GM21737 (cell line): ENCODE results near the gene MOSPD3.

ENCODE experiments used
- ATAC-seq: cut with Tn5 transposase; IDR thresholded peaks from one replicate; pipeline ENCODE4 v1.9.1; 2021; ENCODE audit warnings: mild to moderate bottlenecking, moderate library complexity; ENCODE audit not compliant: unreplicated experiment

The MOSPD3 gene

GRCh38 chr7:100575206-100575631 is 37.1 kb upstream of the MOSPD3 start:
- no peak for ATAC-seq

GRCh38 chr7:100575746-100576383 is 36.5 kb upstream of the MOSPD3 start:
- no peak for ATAC-seq

DNA sequence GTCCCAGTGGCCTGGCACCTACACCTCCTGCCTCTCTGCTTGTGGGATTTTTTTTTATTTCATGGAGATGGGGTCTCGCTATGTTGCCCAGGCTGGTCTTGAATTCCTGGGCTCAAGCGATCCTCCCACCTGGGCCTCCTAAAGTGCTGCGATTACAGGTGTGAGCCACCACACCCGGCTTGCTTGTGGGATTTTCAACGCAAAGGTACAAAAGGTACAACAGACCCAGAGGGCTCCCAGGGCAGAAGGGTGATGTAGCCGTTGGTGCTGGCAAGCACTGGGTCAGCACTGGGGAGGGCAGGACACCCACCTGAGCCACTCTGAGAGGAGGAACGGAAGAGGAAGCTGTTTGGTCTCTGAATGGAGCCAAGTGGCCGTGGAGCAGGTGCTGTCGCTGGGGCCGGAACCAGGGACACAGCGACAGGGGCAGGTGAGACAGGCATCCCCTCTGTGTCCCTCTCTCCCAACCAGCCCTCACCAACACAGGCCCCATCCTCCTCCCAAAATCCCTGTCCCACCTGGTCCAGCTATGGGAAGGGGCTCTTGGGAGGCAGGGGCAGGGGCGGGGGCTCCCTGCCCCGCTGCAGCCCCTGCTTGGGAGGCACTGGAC is 35.9 kb upstream of the MOSPD3 start:
- no peak for ATAC-seq

GRCh38 chr7:100577103-100577502 is 35.2 kb upstream of the MOSPD3 start:
- no peak for ATAC-seq

- no peak for ATAC-seq
Observed at GRCh38 chr7:100577507-100577906, 34.8 kb upstream of the MOSPD3 start.

DNA sequence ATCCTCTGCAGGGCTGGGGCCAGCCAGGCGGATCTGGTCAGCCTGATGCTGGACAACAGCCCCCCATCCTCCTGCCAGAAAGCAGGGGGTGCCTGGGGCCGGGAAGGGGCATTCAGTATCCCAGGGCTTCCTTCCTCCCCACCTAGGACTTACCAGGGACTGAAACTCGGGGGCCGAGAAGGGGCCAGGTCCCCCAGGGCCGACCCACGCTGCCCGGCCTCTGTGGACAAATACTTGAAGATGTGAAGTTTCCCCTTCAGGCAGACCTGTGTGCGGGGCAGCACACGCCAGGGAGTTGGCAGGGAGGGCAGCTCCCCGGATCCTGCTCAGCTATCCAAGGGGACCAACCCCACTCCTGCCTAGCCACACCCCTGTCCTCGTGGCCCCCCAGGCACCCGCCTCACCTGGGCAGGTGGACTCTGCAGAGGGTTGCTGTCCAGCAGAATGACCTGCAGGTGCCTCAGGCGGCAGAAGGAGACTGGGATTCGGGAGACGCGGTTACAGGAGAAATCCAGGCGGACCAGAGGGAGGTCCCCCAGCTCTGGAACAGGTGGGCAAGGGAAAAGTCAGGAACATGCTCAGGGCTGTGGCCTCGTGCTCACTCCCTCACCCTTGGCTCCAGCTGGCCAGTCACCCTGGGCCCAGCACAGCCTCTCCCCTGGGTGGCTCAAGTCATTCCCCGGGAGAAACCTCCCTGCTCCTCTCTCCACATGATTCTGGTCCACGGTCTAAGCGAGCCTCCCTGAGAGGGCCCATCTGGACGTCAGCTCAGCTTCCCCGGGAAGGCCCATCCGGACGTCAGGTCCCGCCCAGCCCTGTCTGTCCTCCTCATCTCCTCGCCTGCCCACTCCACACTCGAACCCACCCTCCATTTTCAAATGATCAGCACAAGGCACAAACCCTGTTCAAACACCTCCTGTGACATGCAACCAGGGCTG is 33.8 kb upstream of the MOSPD3 start:
- no peak for ATAC-seq

DNA sequence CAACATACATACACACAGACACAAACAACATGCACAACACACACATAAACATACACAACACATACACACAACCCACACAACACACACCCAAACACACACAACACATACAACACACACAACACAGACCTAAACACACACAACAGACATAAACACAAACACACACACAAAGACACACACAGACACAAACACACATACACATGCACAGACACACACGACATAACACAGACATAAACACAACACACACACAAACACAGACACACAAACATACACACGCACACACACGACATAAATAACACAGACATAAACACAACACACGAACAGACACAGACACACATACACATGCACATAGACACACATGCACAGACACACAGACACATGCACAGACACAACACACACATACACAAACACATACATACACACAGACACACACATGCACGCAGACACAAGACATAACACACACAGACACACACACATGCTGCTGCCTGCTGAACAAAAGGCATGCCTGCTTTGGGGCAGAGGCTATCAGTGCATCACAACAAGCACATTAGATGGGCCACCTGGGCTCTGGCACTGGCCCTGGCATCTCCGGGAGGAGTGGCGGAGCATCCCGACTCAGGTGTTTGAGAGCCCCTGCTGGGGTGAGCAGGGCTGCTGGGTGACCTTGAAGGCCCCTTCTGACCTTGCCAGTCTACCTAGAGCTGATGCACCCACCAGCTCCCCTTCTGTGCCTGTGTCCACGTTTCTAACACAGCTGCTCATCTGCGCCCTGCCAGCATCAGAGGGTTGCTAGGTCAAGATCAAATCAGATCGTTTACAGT is 31.7 kb upstream of the MOSPD3 start:
- ATAC-seq: no peak

DNA sequence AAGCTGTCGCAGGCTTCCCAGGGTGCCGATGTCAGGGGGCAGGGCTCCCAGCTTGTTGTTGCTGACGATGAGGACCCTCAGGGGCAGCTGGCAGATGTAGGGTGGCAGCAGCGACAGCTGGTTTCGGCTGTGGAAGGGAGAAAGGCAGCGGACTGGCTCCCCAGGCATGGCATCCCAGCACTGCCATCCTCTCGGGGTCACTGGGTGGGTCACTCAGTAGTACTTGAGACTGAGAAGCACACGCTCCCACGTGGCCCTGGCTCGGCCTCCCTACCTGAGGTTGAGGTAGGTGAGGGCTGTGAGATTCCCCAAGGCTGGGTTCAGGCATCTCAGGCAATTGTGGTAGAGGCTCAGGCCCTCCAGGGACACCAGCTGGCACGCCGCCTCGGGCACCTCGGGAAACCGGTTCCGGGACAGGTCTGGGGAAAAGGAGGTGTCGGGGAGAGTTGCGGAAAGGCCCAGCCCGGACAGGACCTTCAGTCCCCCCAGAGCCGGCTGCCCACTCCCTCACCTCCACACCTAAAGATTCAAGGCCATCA is 30.2 kb upstream of the MOSPD3 start:
- ATAC-seq: no peak

DNA sequence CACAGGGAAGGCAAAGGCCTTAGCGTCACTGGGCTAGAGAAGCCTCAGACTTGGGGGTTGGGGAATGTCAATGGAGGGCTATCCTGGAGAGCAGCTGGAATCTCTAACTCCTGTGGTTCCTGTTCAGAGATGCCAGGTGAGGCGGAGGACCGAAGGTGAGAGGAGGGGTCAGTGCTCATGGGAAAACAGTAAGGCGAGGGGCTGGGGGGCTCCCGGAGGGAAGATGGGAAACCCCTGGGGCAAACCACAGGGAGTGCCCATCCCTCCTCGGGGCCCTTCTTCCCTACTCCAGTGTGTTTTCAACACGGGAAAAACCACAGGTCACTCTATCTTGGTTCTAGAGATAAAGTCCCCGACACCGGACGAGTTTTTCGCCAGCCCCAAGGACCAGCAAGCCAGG is 29.7 kb upstream of the MOSPD3 start:
- ATAC-seq: no peak

GRCh38 chr7:100583132-100584053 is 28.9 kb upstream of the MOSPD3 start:
- ATAC-seq: no peak

DNA sequence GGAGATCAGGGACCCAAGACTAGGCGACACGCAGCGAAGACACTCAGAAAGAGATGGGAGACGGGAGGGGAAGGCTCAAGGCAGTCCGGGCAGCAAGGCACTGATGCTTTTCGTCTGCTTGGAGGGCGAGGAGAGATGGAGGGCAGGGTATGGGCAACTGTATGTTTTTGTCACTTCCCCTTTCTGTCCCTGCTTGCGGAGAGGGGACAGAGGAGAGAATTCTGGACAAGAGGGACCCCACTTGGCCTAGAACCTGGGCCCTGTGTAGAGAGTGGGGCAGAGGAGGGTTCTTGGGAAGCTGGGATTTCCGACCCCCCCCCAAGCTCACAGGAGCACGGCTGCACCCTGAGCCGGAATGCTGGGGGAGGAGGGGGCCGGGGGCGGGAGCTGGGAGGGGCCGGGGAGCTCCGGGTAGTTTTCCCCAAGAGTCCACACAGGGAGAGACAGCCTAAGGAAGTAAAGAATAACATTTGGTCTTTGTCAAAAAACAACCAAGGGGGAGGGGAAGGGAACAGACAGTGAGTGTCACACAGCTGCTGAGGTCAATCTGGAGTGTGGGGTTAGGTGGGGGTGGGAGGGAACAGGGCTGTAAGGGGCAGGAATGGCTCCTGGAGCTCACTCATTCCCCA is 28.2 kb upstream of the MOSPD3 start:
- ATAC-seq: no peak

DNA sequence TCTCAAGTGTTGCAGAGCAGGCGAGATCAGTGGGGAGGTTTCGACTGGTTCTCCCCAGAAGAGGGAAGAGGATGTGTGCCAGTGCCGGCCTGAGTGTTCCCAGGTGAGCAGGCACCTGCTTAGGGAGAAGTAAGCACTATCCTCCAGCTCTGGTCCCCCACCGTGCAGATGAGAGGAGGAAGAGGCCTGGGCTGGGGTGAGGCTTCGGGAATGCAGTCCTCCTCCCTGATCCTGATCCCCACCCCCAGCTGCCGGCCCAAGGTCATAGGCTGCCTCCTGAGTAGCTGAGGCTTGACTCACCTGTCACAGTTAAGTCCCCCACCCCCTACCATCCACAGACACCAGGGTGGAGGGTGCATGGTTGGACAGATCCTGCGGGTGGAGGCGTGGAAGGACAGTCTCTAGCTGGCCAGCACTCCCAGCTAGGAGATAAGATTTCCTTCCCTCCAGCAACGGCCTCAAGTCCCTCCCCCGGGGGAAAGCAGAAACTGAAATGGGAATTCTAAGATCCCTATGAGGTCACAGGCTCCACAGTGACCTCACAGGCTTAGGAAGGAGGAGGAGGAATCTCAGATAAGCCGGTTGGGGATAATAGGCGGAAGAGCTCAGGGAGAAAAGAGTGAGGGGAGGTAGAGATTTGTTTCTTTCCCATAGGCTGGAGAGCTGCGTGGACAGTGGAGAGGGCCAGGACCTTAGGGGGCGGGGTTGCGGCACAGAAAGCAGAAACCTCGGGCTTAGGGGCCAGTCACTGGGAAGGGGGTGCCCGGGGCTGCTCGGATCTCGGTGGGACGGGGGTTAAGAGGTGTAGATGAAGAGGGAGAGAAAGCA is 27.4 kb upstream of the MOSPD3 start:
- ATAC-seq: no peak

- peak; percentile 28 for ATAC-seq
Observed at GRCh38 chr7:100585511-100586265, 26.7 kb upstream of the MOSPD3 start, which contains the start of gene LRCH4. TSS of gene LRCH4 (minus strand) at chr7:100586129. CDS start at chr7:100586100, 29 bp downstream.

DNA sequence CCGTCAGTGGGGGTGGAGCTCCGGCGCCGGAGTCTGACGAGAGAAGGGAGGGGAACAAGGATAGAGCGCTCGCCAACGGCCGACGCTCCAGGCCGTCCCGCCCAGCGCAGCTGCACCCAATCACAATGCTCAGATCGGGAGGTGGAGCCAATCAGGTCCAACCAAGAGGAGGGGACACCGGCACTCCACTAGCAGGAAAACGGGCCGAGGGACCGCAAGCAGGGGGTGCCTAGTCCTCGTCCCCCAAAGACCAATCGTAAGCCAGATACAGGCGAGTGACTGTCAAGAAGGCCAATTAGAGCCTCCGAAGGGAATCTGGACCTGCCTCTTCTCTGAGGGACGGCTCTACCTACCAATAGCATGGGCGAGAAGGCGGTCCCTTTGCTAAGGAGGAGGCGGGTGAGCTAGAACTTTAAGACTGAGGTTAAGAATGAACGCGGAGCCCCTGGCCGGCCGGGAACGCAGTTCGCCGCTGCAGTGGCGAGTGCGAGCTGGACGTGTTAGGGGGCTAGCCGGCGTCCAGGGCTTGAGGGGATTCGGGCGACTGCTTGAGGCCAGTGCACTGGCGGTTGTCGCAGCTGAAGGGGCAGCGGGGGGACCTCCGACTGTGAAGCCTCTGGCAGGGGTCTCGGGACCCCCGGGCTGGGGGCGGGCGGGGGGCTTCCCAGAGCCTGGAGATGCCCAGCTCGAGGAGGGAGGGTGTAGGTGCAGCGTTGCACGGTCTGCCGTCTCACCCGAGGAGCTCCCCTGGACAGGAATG is 25.9 kb upstream of the MOSPD3 start, which contains the start of gene FBXO24:
Gene FBXO24, plus strand, starts transcription at position 63 of the 760 bp plus-strand sequence. Its CDS starts 298 bp downstream, at position 361.
- ATAC-seq: peak; percentile 77

DNA sequence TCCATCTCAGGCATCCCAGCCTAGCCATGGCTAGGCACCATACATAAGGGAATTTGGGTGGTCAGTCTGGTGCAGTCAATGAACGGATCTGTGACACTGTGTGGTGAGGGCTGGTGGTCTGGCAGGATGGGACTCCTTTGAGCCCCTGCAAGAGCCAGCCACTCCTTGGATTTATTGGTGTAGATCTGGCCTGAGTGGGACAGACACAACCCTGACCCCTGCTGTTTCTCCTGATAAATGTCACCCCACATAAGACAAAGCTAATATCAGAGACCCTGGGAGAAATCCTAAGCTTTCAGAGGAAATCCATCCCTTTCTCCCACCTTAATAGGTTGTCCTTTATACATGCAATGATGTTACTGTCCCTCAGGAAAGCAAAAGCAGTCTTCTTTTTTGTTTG is 23.9 kb upstream of the MOSPD3 start:
- ATAC-seq: no peak

DNA sequence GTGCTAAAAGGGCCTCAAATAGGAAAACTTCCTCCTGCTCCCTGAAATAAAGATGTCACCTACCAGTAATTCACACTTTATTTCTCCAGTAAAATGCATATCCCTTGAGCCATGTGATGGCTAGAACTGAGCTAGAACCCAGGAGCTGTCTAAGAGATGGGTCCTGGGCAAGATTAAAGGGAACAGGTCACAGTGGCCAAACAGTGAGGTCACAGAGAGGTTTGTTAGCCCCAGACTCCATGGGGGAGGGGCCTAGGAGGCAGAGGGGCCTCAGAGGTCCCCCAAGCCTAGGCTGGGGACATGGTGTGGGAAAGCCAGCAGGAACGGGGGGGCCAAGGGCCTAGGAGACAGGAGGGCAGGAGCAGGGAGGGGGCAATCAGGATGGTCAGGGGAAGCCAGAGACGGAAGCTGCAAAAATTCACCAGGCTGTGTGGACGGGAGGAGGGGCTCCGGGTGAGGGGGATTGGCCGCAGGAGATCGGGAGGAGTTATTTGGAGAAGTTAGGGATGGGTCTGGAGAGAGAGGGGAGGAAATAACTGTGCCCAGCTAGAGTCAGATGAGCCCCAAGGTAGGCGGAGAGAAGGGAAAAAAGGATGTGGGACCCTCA is 22.9 kb upstream of the MOSPD3 start:
- ATAC-seq: no peak
